Body of pancreas (tissue), 4 donors: Measurements from ENCODE around the gene RALB. TPM values are rescaled to one million over a fixed set of nuclear protein-coding genes. Genes with fewer than 3 reads are reported as not detected.
A peak's percentile ranks its signal among the peaks of the same experiment; 100 is the strongest.

Experiments
- ATAC-seq: fragments of 150-250 bp; one replicate; pipeline ENCODE4 v1.9.1; 2016
- DNase-seq, 4 donors: peaks; one replicate each; pipeline ENCODE4 v3.0.0-alpha.2; 2019
- H3K27ac ChIP-seq, 4 donors: fragments of 200-600 bp; sonication (generic); 1 replicate in 3 of 4; 2 replicates in 1 of 4; pipeline versions ENCODE4 v1.5.1 to v1.6.1; 2016 to 2019; ENCODE audit warnings: mild to moderate bottlenecking in 1 of 4, mixed read lengths in 1 of 4, moderate library complexity in 1 of 4
- H3K27me3 ChIP-seq, 2 donors: fragments of 200-600 bp; sonication (generic); one replicate each; pipeline ENCODE4 v1.6.0; 2016; ENCODE audit warnings: mild to moderate bottlenecking in 1 of 2
- H3K36me3 ChIP-seq, 2 donors: fragments of 200-600 bp; sonication (generic); replicated peaks in 1 of 2; 2 replicates each; pipeline ENCODE4 v1.5.1; 2016; ENCODE audit warnings: low read depth in 2 of 2; ENCODE audit not compliant: insufficient read depth in 1 of 2
- H3K4me1 ChIP-seq: fragments of 200-600 bp; sonication (generic); one replicate; pipeline ENCODE4 v1.6.0; 2016
- H3K4me3 ChIP-seq, 2 donors: fragments of 200-600 bp; sonication (generic); 1 replicate in 1 of 2; 2 replicates in 1 of 2; pipeline ENCODE4 v1.5.1; 2016 to 2019
- H3K9me3 ChIP-seq, 3 donors: fragments of 200-600 bp; sonication (generic); 1 replicate in 2 of 3; 2 replicates in 1 of 3; pipeline ENCODE4 v1.5.1; 2016
- POLR2A ChIP-seq, 3 donors: fragments of 450-650 bp; IDR thresholded peaks; one replicate each; pipeline ENCODE4 v1.6.1; 2016; ENCODE audit warnings: antibody characterized with exemption in 3 of 3, mild to moderate bottlenecking in 2 of 3
- WGBS, 2 donors: methylation state at CpG; one replicate each; pipeline ENCODE4 v1.1.5; 2017; 5-methylcytosine and 5-hydroxymethylcytosine counted together
- intact Hi-C: fragments of 100-400 bp; cut with DNase I; formaldehyde crosslinking; loops from one replicate; pipeline ENCODE4 v1.15.1; 2023
- total RNA-seq, 2 donors: library from RNA; depleted of rRNA; stranded (reverse); fragments of >200 nt; gene quantifications; one replicate each; pipeline ENCODE4 v1.1.0, GENCODE V29; 2016
- TF ChIP-seq, protein P1 (sequence below), 7 experiments: fragments of 450-650 bp in 4 of 7; fragments of 200-600 bp in 3 of 7; sonication (generic) in 3 of 7; IDR thresholded peaks; one replicate each; pipeline ENCODE4 v1.5.1; 2016 to 2019; ENCODE audit warnings: antibody characterized with exemption in 7 of 7

The RALB gene
- total RNA-seq, 2 donors from 2014 or later, result 17.8 to 21.3 TPM

GRCh38 chr2:120228503-120228902, 24.1 kb upstream of the RALB start:
- peaks cover 8% of the 10 kb centered on the region for H3K4me1 ChIP-seq
- H3K9me3 ChIP-seq, result no peaks in the 10 kb centered on the region
- DNase-seq, result peak in 1 of 4 donors; percentile 33
- no peak for ATAC-seq
- TF ChIP-seq, protein P1, sequence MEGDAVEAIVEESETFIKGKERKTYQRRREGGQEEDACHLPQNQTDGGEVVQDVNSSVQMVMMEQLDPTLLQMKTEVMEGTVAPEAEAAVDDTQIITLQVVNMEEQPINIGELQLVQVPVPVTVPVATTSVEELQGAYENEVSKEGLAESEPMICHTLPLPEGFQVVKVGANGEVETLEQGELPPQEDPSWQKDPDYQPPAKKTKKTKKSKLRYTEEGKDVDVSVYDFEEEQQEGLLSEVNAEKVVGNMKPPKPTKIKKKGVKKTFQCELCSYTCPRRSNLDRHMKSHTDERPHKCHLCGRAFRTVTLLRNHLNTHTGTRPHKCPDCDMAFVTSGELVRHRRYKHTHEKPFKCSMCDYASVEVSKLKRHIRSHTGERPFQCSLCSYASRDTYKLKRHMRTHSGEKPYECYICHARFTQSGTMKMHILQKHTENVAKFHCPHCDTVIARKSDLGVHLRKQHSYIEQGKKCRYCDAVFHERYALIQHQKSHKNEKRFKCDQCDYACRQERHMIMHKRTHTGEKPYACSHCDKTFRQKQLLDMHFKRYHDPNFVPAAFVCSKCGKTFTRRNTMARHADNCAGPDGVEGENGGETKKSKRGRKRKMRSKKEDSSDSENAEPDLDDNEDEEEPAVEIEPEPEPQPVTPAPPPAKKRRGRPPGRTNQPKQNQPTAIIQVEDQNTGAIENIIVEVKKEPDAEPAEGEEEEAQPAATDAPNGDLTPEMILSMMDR (IDR thresholded peaks at IDR 0.05), result no peak
- TF ChIP-seq POLR2A (IDR thresholded peaks at IDR 0.05), result no peak
- WGBS, 2 donors, result 58 to 68% methylated on average over 5 of the region's 5 CpGs
- no peaks in the 10 kb centered on the region for H3K36me3 ChIP-seq
- no peak overlapping the region for H3K27ac ChIP-seq
- H3K4me3 ChIP-seq, result no peak overlapping the region
- H3K27me3 ChIP-seq, result no peaks in the 10 kb centered on the region
- intact Hi-C loops, result no loop called here

GRCh38 chr2:120229341-120229740, 23.3 kb upstream of the RALB start:
- DNase-seq (no peak), ATAC-seq (no peak)
- Histone ChIP-seq H3K27ac (no peak overlapping the region), H3K9me3 (no peaks in the 10 kb centered on the region), H3K4me3 (no peak overlapping the region), H3K36me3 (no peaks in the 10 kb centered on the region), H3K4me1 (peaks cover 1% of the 10 kb centered on the region), H3K27me3 (no peaks in the 10 kb centered on the region)
- 87 to 88% methylated on average over 10 of the region's 10 CpGs for WGBS, 2 donors
- intact Hi-C loops, result no loop called here
- no peak for TF ChIP-seq POLR2A (IDR thresholded peaks at IDR 0.05)
- TF ChIP-seq, protein P1 (IDR thresholded peaks at IDR 0.05), result no peak

DNA sequence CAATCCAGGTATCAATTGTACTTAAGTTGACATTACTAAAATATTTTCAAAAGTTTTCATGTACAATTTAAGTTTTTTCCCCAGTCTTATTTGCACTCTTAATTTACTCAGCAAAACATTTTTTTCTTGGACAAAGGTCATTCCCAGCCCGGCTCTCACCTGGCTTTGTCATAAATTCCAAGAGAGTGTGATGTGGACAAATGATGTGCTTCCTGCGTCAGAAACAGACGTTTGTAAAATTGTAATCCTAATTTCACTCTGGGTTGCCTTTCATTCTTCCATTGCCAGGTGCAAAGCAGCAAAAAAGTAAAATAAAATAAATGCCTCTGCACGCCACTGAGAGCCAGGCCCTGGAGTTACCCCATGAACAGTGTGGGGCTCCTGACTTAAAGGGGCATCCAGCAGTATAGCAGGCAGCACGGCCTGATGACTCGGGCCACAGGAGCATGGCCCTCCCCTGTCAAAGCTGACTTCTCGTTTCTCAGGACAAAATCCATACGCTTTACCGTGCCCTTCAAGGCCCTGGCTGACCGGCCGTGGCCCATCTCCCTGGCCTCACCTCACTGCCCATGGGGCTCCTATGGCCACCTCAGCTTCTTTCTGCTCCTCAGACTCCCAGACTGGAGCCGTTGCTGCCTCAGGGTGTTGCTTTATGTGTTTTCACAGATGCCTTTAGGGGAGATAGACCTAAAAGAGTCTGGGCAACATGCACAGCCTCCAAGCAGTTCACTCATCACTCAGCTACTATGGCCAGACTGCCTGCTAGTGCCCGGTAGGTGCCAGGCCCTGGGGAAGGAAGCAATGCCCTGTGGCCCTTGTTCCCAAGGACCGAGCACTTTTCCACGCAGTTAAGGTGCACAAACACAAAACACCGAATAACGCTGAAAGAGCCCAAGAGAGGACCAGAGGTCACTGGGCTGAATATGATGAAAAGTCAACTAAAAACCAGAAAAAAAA, 21.9 kb upstream of the RALB start:
- H3K4me1 ChIP-seq, result no peaks in the 10 kb centered on the region
- no peaks in the 10 kb centered on the region for H3K36me3 ChIP-seq
- H3K4me3 ChIP-seq, result no peak overlapping the region
- no peaks in the 10 kb centered on the region for H3K27me3 ChIP-seq
- no peak overlapping the region for H3K27ac ChIP-seq
- 67 to 73% methylated on average over 17 of the region's 17 CpGs for WGBS, 2 donors
- ATAC-seq (no peak), DNase-seq (no peak)
- intact Hi-C loops, result no loop called here
- no peak for TF ChIP-seq POLR2A (IDR thresholded peaks at IDR 0.05)
- TF ChIP-seq, protein P1 (IDR thresholded peaks at IDR 0.05), result no peak
- H3K9me3 ChIP-seq, result no peaks in the 10 kb centered on the region

- intact Hi-C loops, result no loop called here
- no peak overlapping the region for H3K27ac ChIP-seq
- no peaks in the 10 kb centered on the region for H3K36me3 ChIP-seq
- H3K4me3 ChIP-seq, result no peak overlapping the region
- ATAC-seq (no peak), DNase-seq (no peak)
- H3K4me1 ChIP-seq, result no peaks in the 10 kb centered on the region
- WGBS, 2 donors, result 83 to 87% methylated on average over 4 of the region's 4 CpGs
- no peak for TF ChIP-seq POLR2A (IDR thresholded peaks at IDR 0.05)
- TF ChIP-seq, protein P1 (IDR thresholded peaks at IDR 0.05), result no peak
- H3K9me3 ChIP-seq, result no peaks in the 10 kb centered on the region
- no peaks in the 10 kb centered on the region for H3K27me3 ChIP-seq
Measured at GRCh38 chr2:120231564-120231973, 21.1 kb upstream of the RALB start.
